HG02884 (cell line): Measurements from ENCODE around the gene NFXL1.

Experiments used
- ATAC-seq: cut with Tn5 transposase; IDR thresholded peaks from one replicate; pipeline ENCODE4 v1.9.1; 2021; ENCODE audit warnings: mild to moderate bottlenecking, moderate library complexity; ENCODE audit not compliant: unreplicated experiment

Gene NFXL1

DNA sequence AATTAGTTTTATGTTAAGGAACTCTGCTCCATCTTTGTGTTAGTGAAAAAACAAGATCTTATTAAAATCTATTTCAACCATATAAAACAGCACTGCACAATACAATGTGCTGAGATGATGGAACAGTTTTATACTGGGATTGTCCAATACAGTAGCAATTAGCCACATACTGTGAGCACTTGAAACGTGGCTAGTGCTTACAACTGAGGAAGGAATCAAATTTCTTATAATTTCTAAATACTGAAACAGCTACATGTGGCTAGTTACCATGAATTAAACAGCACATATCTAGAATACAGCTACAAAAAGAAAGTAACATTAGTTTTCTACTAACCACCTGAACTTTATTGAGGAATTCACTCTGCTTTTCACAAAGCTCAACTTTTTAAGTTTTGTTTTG is 14.7 kb downstream of the NFXL1 start:
- ATAC-seq, result no peak

- no peak for ATAC-seq
Measured at GRCh38 chr4:47891928-47892327, 22.5 kb downstream of the NFXL1 start.

DNA sequence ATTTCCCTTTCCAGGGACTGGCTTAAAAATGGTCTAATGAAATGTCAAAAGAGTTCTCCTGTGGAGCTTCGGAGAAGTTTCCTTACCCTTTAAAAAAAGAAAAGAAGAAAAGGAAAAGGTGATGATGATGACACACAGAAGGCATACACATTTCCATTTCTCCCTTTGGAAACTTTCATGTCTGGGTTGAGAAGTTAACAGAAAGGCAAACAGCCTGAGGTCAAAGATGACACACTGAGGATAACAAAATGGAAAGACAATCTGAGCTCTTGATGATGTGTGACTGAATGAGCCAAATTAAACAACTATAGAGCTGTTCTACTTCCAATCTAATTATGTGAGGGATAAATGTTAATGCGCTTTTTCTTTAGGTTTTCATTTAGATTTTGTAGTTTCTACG is 32.2 kb downstream of the NFXL1 start:
- no peak for ATAC-seq

DNA sequence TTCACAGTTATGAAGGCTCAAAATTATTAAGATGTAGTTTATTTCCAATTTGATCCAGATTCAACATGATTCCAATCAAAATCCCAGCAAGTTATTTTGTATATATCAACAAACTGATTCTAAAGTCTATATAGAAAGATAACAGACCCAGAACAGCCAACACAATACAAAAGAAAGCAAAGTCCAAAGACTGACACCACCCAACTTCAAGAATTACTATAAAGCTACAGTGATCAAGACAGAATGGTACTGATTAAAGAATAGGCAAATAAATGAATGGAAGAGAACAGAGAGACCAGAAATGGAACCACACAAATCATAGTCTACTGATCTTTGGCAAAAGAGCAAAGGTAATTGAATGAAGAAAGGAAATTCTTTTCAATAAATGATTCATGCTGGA is 34.9 kb downstream of the NFXL1 start:
- no peak for ATAC-seq

- no peak for ATAC-seq
Measured at GRCh38 chr4:47876784-47877546, 37.4 kb downstream of the NFXL1 start.

DNA sequence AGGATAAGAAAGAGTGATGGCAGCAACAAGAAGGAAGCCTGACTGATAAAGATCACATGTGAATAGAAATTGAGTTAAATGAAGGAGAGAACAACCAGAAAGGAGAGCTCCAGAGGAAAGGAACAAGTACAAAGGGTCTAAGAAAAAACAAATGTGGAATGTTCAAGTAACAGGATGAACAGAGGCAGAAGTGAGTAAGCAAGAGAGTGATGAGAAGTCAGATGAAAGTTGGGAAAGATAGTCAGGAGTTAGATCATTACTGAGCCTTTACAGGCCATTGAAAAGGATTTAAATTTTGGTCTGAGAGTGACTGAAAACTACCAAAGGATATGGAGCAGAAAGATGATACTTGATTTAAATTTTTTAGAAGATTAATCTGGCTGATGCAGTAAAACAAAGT is 38.1 kb downstream of the NFXL1 start:
- no peak for ATAC-seq

GRCh38 chr4:47873877-47874541 is 40.4 kb downstream of the NFXL1 start:
- no peak for ATAC-seq

DNA sequence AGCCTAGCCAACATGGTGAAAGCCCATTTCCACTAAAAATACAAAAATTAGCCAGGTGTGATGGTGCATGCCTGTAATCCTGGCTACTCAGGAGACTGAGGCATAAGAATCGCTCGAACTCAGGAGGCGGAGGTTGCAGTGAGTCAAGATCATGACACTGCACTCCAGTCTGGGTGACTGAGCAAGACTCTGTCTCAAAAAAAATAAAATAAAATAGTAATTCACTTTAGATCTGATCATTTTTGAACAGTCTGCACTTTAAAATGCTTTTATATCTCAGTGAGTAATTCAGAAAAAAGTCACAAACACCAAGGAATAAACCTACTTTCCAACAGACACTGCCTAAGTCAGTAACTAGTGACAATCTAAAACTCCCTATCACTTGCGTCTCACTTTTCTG is 50.9 kb downstream of the NFXL1 start:
- no peak for ATAC-seq

DNA sequence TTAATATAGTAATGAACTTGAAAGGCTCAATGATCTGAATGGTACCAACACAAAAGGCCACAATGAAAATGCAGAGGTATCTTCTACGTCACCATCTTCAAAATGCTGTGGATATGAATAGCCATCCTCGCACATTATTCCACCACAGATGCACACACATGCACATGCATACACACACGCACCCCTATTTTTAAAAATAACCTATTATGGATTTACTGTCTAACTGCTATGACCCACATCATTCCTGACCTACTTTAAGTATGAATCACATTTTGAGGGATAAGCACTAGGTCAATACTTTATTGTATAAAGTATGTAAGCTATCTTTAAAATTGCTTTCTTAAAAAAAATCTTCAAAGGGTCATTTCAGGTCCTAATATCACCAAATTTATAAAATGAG is 52.1 kb downstream of the NFXL1 start:
- ATAC-seq, result no peak

- ATAC-seq, result no peak
Measured at GRCh38 chr4:47860305-47860704, 54.1 kb downstream of the NFXL1 start.

- ATAC-seq, result no peak
Measured at GRCh38 chr4:47858006-47858405, 56.4 kb downstream of the NFXL1 start.

DNA sequence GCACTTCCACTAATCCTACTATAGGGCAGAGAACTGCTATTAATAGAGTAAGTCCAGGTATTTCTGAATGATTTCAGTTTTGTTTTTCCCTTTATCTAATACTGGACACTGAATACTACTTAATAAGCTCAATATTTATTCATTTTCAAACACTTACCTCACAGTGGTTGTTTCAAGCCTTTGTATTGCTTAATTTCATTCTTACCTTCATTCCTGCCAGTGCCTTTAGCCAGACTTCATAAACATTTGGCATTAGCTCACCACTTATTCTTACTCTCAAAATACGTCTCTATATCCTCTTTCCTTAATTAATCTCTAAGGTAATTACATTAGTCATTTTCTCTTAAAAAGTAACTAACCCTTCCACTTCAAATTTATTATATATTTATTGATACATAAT is 57.7 kb downstream of the NFXL1 start:
- ATAC-seq, result no peak

- no peak for ATAC-seq
Measured at GRCh38 chr4:47855350-47855749, 59.0 kb downstream of the NFXL1 start.

GRCh38 chr4:47852136-47852535 is 62.2 kb downstream of the NFXL1 start:
- no peak for ATAC-seq

GRCh38 chr4:47849466-47849865 is 64.9 kb downstream of the NFXL1 start:
- no peak for ATAC-seq

- ATAC-seq, result no peak
Measured at GRCh38 chr4:47848041-47848440, 66.3 kb downstream of the NFXL1 start.

GRCh38 chr4:47842985-47843384 is 71.4 kb downstream of the NFXL1 start:
- ATAC-seq, result no peak

DNA sequence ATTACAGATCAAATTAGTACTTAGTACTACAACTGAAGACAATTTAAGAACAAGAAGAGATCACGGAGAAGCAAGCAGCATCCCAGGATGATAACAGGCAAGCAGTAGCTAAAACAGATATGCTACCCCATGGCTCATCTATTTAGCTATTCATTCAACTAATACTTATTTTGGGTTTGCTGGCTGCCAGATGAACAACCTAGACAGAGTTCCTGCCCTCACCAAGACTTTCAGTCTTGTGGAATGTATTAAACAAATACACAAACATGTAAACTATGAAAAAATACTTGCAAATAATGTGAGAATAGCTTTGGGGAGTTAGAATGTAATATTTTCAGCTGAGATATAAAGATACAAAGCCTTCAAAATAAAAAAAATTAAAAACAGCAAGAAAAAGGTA is 74.1 kb downstream of the NFXL1 start:
- ATAC-seq, result no peak

DNA sequence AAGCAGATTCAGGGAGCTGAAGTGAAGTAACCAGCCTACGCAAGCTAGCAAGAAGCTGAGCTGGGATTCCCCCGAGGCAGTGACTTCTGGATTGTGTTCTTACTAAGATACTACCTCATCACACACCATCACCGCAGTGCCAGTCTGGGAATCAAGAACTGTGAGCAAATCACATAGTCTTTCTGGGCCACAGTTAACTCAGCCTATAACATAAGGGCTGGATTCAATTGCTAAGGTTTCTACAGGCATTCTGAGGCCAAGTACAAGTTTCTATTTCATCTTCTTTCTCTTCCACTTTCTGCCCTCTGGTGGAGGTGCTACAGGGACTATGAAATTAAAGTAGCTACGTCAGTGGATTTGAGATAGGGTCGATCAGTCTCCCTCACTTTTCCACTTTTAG is 75.1 kb downstream of the NFXL1 start:
- peak; percentile 67 for ATAC-seq

- ATAC-seq, result no peak
Measured at GRCh38 chr4:47838445-47838844, 75.9 kb downstream of the NFXL1 start.

GRCh38 chr4:47837908-47838294 is 76.5 kb downstream of the NFXL1 start, which contains the start of gene CORIN:
TSS of gene CORIN (minus strand) at chr4:47838067. CDS start at chr4:47837949, 118 bp downstream.
- no peak for ATAC-seq

GRCh38 chr4:47837094-47837907 is 77.1 kb downstream of the NFXL1 start:
- peak; percentile 39 for ATAC-seq
